Ureter (tissue), 1 donor: Measurements from ENCODE around the gene TNKS1BP1. TPM values are rescaled to one million over a fixed set of nuclear protein-coding genes. Genes with fewer than 3 reads are reported as not detected.
"Not testable (repeated sequence)": the region's sequence is repeated elsewhere in the genome, so short reads cannot be mapped to it uniquely, and the experiment has no call there.

Experiments used
- DNase-seq: peaks from one replicate; pipeline ENCODE4 v3.0.0-alpha.2; 2020; ENCODE audit warnings: low spot score
- total RNA-seq: library from RNA; stranded (reverse); gene quantifications from one replicate; pipeline ENCODE4 v1.2.4, GENCODE V29; 2023
- donor health status: DM: yes; HTN: yes; CAD: no.

TNKS1BP1 gene
- total RNA-seq, 1 donor from 2014 or later = 338 TPM

DNA sequence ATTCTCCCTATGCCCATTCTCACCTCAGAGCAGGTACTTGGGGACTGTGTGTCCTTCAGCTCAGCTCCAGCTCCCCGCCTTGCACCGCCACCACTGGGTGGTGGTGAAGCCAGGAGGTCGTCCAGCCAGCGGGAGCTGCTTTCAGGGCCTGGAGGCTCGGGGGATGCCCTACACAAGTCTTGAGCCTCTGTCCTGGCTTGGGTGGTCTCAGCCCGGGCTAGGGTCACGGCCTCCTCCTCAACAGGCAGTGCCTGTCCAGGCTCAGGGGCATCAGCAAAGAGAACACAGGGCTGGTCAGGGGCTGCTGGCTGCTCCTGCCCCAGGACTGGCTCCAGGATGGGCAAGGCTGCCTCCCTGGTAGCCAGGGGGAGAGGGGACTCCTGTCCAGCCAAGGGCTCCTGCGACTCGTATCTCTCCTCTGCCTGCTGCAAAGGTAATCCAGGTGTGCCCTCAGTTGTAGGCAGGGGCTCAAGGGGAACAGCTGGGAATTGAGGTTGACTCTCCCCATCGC lies 12.2 kb downstream of the TNKS1BP1 start:
- DNase-seq = no peak

DNA sequence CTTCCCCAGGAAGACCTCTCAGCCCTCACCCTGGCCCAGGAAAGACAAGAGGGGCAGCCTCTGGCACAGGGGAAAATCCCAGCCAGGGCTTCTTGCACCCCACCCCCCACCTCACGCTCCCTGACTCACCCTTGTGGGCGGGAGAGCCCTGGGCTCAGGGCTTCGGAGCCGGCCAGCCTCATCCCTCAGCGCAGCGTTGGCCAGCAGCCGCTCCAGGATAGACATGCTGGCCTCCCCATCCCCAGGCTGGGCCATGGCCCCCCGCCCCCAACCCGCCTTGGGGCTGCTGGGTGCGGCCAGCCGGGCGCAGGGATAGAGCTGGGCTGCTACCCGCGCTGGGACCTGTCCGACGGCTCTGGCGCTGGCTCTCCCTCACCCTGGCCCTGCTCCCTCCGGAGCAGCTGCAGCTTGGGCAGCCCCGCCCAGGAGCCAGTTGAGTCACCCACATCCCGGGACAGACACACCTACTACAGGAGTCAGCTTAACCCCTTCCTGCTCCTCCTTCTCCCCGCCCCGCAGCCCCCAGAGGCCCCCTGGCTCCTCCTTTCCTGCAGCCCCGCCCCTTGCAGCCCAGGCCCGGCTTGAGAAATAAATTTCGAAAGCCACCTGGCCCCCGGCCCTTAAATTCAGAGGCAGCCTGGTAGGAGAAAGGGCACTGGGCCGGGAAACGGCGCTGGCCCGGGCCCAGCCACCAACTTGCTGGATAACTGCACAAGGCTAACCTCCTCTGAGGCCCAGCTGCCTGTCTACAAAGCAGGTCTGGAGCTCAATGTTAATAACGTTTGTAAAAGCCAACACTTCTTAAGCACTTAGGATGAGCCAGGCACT lies 13.4 kb downstream of the TNKS1BP1 start:
- DNase-seq = peak; percentile 96

DNA sequence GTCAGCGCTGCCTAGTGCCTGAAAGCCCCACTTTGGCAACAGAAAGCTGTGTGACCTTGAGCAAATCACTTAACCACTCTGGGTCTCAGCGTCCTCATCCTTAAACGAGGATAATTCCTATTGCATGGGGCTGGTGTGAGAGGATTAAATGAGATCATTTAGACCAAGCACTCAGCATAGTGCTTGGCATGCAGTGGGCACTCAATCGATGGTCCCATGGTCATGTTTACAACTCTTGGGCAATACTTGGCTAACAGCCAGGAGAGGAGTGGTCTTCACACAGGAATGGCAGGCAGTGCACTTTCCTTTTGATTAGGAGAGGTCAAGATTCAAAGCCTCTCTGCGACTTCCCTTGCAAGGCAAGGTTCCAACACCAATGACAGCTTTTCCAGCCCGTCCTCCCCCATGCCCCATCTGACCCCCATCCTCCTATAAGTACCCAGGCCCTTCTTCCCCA lies 14.1 kb downstream of the TNKS1BP1 start:
- DNase-seq = no peak

DNA sequence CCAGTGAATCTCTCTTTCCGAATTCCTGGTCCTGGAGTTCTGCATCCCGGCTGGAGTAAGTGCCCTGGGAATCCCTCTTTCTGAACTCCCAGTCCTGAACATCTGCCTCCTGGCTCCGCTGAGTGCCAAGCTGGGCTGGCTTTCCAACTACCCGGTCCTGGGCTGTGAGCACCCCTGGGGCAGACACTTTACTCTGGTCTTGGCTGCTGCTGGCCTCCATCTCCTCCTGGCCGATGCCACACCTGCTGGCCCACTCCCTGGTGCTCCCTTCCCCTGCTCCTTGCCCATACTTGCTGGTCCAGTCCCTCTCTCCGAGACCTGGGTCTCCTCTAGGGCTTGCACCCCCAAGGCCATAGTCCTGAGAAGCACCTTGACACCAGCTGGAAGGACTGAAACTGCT lies 14.7 kb downstream of the TNKS1BP1 start:
- no peak for DNase-seq

DNA sequence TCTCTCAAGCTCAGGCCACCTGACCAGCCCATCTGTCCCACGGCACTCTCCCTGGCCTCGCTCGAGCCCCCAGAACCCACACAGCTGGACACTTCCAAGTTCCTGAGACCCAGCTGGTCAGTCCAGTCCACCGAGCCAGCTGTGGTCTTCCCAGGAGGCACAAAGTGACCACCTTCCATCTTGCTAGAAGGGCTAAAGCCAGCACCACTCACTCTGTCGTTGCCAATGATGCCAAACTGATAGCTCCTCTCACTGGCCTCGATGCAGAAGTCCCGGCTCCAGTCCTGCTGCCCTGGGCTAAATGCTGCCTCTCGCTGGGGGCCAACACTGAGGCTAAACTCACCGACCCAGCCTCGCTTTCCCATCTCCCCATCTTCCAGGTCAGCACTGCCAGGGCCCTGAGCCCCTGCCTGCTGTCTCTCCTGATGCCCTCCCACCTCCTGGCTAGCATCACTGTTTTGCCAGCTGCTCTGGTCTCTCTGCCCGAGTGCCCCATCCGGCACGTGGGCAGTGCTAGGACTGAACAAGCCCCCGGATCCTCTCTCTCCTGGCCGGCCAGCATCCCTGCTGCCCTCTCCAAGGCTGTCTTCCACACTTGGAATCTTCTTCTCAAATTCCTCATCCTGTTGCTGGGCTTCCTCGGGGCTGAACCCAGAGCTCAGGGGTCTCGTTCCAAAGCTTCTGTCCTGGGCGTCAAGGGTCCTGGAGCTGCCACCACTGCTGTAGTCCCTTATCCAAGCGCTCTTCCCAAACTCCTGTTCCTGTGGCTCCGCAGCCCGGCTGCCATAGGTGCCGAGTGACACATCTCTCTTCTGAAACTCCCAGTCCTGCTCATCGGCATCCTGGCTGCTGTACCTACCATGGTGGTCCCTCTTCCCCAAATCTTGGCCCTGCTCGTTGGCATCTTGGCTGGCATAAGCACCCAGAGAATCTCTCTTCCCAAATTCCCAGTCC lies 15.4 kb downstream of the TNKS1BP1 start:
- no peak for DNase-seq

DNA sequence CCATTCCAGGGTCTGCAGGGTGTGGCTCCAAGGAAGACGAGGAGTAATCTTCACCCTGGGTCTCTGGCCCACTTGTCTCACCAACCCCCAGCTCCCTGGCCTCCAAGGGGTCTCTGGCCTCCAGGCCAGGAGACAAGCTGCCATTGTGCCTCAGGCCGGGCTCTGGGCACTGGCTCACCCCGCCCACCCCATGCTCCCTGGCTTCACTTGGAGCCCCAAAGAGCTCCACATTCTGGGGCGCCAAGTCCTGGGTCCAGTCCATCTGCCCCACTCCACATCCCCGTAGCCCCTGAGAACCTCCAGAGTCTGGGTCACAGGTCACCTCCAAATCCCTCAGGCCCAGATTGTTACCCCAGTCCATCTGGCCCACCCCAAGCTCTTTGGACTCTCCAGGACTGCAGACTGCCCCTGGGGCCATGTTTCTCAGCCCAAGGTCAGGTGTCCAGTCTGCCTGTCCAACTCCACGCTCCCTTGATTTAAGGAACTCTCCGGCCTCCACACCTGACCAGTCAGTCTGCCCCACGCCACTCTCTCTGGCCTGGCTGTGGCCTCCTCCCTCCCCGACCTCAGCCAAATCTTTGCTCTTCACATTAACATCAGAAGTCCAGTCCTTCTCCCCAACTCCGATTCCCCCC lies 16.2 kb downstream of the TNKS1BP1 start:
- no peak for DNase-seq

DNA sequence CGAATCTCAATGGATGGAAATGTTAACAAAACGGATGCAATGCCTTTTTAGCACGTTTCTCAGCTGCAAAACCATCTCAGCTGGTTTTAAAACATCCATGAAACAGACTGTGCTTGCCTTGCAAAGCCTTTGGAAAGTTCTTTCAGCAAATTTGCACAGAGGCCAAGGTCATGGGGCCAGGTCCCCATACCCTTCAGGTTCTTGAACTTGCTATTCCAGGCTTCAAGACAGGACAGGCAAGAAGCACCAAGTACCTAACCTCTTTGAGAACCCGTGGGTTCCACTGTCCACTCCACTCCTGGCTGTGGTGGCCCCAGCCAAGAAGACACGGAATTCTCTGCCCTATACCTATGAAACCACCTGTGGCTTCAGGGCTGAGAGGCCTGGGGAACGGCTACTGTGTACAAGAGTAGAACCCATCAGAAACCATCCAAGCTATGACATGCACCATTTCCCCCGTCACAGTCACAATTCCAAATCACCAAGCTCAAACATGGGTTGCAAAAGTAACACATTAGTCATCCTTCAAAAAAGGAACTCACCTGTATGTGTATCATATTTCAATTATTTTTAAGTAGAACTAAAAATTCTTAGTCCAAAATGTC lies 17.0 kb downstream of the TNKS1BP1 start:
- no peak for DNase-seq

DNA sequence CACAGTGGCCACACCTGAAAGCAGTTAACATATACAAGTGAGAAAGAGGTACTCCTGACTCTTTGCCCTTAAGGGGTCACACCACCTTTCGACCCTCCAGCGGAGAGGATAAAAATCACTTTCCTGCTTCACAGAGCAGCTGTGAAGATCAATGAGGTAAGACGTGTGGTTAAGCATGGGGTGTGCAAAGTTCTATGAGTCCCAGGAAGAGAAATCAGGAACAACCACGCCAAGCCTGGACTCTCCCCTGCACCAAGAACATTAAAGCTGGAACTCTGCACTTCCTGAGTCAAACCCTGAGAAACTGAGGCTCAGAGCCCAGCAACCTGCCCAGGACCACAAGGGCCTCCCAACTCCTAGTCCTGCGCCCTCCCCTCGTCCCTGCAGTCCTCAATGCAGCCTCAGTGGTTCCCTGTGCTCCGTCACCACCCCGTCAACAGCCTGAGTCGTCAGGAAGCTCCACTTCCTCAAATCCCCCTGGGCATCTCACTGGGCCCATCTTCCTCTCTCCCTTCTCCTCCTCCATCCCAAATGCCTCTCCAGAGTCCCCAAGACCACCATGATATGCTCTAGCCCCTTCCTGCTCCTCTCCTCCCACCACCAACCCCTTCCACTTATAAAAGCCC lies 17.7 kb downstream of the TNKS1BP1 start:
- DNase-seq = no peak

DNA sequence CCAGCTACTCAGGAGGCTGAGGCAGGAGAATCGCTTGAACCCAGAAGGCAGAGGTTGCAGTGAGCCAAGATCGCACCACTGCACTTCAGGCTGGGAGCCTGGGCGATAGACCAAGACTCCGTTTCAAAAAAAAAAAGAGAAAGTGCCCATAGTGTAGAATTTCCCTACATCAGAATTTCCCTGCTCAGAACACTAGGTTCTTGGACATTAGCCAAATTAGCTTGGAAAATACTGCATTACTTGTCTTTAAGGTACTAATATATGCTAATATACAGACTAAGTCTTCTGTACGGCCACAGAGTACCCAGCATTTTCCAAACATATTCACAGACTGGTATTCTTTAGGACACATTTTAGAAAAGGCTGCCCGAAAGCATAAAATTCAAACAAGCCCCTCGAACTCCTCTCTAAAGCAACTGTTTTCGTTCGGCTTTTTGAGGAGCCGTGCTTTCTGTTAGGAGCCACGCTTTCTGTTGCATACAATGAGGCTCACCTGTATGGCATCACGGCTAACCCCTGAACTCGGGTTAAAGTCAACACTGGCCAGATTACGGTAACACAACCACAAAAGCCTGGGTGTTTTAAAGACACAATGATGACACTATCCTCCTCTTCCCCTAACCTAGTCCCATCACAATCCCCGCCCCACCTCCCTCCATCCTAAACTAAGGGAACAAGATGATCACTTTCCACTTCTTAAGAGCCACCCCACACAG lies 18.4 kb downstream of the TNKS1BP1 start:
- DNase-seq = no peak

DNA sequence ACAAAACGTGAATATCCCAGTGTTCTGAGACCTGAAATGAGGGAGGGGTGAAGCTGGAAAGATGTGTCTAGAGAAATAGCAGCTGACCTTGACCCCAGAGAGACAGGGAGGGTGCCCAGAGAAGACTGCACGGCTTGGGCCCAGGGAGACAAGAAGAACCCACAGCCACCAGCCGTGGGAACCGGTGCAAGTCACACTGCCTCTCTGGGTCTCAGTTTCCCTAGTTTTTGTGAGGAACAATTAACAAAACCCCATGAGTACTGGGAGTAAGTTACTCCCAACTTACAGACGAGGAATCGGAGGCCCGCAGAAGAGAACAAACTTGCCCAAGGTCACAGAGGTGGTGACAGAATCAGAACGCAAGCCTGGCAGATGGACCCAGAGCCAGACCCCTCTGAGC lies 19.2 kb downstream of the TNKS1BP1 start:
- DNase-seq = no peak

DNA sequence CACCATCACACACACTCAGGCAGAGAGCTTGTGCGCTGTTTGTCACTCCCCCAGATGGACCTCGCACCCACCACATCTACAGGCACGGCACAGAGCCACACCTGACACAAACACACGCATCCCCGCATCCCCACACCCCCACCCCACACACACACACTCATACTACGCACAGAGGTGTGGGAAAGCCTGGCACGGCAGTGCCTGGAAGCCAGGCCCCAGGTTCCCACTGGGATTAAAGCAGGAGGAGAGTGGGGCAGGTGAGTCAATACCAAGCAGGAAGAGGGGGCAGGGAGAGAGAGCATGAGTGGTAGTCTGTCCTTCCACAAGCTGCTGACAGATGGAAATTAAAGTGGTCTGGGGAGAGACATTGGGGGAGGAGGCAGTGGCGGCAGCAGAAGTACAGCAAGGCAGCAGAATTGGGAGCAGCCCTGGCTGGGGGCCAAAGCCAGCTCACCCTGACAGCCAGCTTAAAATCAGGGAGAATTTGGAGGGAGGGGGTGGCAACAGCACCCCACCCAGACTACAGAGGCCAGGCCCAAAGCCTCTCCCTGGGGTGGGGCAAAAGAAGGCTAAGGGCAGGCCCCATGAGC lies 20.7 kb downstream of the TNKS1BP1 start:
- DNase-seq = no peak

DNA sequence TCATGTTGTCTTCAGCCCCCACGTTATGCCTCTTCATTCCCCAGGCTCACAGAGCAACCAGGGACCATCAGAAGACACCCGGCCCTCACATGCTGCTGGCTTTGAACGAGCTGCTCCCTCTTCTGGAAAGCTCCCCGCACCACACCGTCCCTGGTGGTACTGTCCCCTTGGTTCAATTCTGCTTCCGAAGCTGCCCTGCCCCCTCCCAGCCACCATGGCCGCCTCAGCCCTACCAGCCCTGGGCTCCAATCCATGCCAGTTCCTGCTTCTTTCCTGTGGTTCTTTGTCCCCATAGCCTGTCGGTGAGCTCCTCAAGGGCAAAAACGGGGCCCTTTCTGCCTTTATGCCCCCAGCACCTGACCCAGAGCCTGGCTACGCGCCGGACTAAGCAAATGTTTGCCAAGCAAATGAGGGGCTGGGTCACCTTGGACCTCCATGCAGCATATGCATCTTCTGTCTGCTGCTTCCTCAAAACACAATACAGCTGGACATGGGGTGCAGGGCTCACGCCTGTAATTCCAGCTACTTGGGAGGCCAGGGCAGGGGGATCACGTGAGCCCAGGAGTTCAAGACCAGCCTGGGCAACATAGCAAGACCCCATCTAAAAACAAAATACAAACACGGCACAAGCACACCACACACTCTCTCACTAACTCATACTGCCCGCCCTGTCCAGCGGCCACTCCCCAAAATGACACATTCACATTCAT lies 21.3 kb downstream of the TNKS1BP1 start:
- DNase-seq = no peak

DNA sequence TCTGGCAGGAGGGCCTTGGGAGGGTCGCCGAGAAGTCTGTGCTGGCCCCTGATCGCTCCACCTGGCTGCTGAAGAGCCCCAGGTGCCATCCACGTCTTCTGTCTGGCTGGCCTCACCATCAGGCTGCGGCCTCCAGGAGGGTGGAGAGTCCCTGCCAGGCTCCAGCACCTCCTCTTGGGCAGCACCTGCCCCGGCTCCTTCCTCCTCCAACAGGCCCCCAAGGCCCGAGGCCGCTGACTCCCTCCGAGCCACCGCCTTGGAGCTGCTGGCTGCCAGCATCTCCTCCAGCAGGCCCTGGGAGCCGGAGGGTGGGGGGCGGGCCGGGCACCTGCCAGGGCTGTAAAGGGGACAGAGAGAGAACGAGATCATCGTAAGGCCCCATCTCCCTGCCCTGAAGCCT lies 22.3 kb downstream of the TNKS1BP1 start:
- DNase-seq = no peak

DNA sequence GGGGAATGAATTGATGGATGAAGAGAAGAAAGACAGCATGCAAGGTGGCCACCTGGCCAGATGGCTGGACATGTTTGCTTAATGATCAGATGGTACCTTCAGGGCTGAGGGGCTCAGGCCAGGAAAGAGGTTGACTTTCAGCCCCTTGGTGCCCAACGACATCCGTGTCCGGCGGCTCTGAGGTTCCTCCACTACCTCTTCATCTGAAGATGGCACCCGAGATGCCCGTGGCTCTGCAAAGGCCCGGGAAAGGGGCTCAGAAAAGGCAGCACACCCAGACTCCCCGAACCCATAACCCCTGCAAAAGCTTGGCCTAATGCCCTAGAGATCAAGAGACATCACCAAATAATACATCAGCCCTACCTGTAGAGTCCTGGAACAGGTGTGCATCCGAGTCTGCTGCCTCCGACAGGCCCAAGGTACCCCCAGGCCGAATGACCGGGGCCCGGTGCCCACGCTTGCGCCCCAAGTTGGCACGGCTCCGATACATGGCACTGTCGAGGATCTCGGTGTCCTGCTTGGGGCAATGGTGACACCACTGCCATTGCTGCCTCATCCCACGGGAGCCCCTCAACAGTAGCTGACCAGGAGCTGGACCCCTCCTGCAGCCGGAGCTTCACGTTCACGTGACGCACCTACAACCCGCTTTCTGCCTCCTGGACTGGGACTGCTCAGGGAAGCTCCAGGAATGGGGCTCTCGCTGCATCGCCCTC lies 22.9 kb downstream of the TNKS1BP1 start:
- no peak for DNase-seq

DNA sequence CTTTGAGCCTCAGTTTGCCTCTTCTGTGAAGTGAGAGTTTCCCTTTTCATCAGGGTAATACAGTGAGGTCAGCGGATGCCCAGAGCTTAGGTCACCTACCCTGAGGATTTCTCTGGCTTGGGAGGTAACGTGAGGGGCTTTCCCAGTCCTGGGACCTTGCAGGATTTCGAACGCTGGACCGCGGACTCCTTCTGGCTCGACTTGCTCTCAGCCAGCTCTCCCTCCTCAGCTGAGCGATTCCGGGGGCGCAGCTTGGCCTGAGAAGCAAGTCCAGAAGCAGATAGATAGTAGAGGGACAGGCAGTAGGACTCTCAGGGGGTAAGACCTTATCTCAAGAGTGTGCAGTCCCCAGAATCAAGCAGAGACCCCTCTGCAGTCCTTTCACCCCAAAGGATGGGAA lies 24.0 kb downstream of the TNKS1BP1 start:
- DNase-seq = no peak

DNA sequence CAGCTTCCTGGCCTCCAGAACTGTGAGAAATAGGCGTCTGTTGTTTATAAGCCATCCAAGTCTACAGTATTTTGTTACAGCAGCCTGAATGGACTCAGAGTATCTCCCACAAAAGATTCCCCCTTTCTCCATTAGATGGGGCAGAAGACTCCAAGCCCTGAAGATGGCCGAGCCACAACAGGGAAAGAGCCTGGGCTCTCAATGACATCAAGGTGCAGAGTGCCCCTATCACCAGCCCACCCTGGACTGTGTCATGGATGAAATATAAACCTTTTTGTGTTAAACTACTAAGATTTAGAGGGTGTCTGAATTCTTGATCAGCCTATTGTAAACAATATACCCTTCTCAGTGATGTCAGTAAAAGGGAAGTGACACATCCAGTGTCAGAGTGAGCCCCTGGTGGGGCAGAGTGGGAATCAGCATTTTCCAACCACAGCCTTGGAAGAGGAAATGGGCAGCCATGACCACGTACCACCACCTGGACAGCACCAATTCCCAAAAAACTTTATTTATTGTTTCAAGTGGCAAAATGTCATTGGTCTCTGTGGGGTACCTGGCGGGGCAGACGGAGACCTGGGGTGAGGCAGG lies 25.5 kb downstream of the TNKS1BP1 start:
- DNase-seq = no peak

DNA sequence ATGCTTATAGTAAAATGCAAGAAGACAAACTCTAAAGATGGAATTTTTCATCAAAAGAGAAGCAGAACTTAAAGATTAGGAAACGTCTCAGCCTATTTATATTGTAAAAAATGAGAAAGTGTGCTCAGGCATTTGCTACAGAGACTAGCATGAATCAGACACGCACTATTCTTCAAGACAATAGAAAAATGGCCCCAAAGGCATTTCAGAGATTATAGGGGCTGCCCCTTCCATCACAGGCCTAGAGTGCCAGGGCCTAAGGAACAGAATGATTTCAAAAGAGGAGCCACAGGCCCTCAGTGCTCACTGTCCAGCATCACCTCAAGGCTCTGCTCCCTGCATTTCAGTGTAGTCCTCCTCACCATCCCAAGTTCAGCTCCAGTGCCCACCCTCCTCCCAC lies 27.5 kb downstream of the TNKS1BP1 start:
- DNase-seq = no peak

DNA sequence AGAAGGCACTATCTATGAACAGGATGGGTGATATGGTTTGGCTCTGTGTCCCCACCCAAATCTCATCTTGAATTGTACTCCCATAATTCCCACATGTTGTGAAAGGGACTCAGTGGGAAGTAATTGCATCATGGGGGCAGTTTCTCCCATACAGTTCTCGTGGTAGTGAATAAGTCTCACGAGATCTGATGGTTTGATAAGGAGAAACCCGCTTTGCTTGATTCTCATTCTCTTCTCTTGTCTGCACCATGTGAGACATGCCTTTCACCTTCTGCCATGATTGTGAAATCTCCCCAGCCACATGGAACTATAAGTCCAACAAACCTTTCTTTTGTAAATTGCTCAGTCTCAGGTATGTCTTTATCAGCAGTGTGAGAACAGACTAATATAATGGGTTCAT lies 28.5 kb downstream of the TNKS1BP1 start:
- DNase-seq = not testable (repeated sequence)
